GM12864 (cell line): Measurements from ENCODE around the gene JCHAIN.

Experiments
- DNase-seq: peaks from one replicate; pipeline ENCODE4 v3.0.0-alpha.2; 2011; ENCODE audit warnings: low read depth
- H3K4me3 ChIP-seq: 2 replicates; pipeline ENCODE4 v1.5.1; 2011; ENCODE audit warnings: mild to moderate bottlenecking, low read depth, low read length, control low read depth
- CTCF ChIP-seq: IDR thresholded peaks from 2 replicates; pipeline ENCODE4 v1.5.1; 2011; ENCODE audit warnings: low read depth, mild to moderate bottlenecking, moderate library complexity, low read length, control low read depth, inconsistent platforms; ENCODE audit errors: missing control alignments

The JCHAIN gene

GRCh38 chr4:70613306-70614183, 52.8 kb downstream of the JCHAIN start:
- no peak overlapping the region for H3K4me3 ChIP-seq
- no peak for TF ChIP-seq CTCF
- DNase-seq, result no peak

GRCh38 chr4:70608324-70608723, 58.0 kb downstream of the JCHAIN start:
- TF ChIP-seq CTCF, result no peak
- DNase-seq, result no peak

GRCh38 chr4:70607334-70607853, 58.9 kb downstream of the JCHAIN start:
- DNase-seq, result no peak
- no peak for TF ChIP-seq CTCF
- H3K4me3 ChIP-seq, result no peak overlapping the region

More at GRCh38 chr4:70608324-70608723, 58.0 kb downstream of the JCHAIN start:
- H3K4me3 ChIP-seq, result no peak overlapping the region

GRCh38 chr4:70606459-70606858, 59.8 kb downstream of the JCHAIN start:
- DNase-seq, result no peak
- no peak overlapping the region for H3K4me3 ChIP-seq
- TF ChIP-seq CTCF, result no peak
